Measurements from ENCODE around the gene UBE2I.

Gene UBE2I

GRCh38 chr16:1348926-1349325, 39.5 kb downstream of the UBE2I start:
- Histone ChIP-seq H3K9me3 (ENCODE audit: low read length) (no peaks in the 10 kb centered on the region), H3K36me3 (ENCODE audit: insufficient read depth, low read length) (peaks cover 19% of the 10 kb centered on the region), H2AFZ (ENCODE audit: low read length) (no peak overlapping the region), H3K9ac (ENCODE audit: low read length) (no peak overlapping the region), H3K4me2 (ENCODE audit: low read length) (no peak overlapping the region), H3K4me3 (ENCODE audit: low read depth, low read length, poor library complexity, severe bottlenecking) (no peak overlapping the region), H3K79me2 (ENCODE audit: insufficient read depth, low read length) (0 out of 2 replicates have a peak, but pooled peaks cover 7% of the 10 kb centered on the region), H4K20me1 (ENCODE audit: insufficient read depth, low read length) (no peaks in the 10 kb centered on the region), H3K9me2 (ENCODE audit: low read depth, low read length) (no peaks in the 10 kb centered on the region), H3F3A (ENCODE audit: insufficient read depth, low read length) (no peaks in the 10 kb centered on the region), H3K27ac (ENCODE audit: low read depth, low read length, poor library complexity, severe bottlenecking) (no peak overlapping the region), H3K27me3 (ENCODE audit: insufficient read depth, low read length) (peaks cover 4% of the 10 kb centered on the region; the same call in 1 of the 2 replicates), H3K4me1 (ENCODE audit: insufficient read depth, low read length, severe bottlenecking) (peaks cover 32% of the 10 kb centered on the region)
- TF ChIP-seq EZH2 (IDR thresholded peaks at IDR 0.05; ENCODE audit: borderline replicate concordance, low read length) (no peak), CTCF (IDR thresholded peaks at IDR 0.05; ENCODE audit: low read length) (no peak)

DNA sequence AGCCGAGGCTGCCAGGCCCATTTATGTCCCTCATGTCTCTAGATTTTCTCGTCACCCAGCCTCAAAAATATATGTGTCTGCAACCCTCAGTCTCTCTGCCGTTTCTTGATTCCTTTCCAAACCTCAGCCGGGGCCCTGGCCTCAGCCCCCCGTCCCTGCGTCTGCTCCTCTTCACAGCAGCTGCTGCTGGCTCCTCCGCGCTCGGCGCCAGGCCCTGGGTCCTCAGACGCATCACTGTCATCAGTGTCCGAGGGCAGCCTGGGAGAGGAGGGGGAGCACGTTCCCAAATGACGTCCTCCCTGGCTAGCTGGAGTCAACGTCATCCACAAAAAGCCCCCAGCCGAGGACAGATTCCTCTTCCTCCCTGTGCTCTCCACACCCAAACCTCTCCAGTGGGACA, 39.9 kb downstream of the UBE2I start:
- H4K20me1 ChIP-seq (ENCODE audit: insufficient read depth, low read length) = no peaks in the 10 kb centered on the region
- H3K4me2 ChIP-seq (ENCODE audit: low read length) = no peak overlapping the region
- TF ChIP-seq EZH2 (IDR thresholded peaks at IDR 0.05; ENCODE audit: borderline replicate concordance, low read length) = no peak
- TF ChIP-seq CTCF (IDR thresholded peaks at IDR 0.05; ENCODE audit: low read length) = no peak
- no peaks in the 10 kb centered on the region for H3K9me3 ChIP-seq (ENCODE audit: low read length)
- peaks cover 31% of the 10 kb centered on the region for H3K4me1 ChIP-seq (ENCODE audit: insufficient read depth, low read length, severe bottlenecking)
- no peak overlapping the region for H2AFZ ChIP-seq (ENCODE audit: low read length)
- H3K36me3 ChIP-seq (ENCODE audit: insufficient read depth, low read length) = peaks cover 19% of the 10 kb centered on the region
- H3K79me2 ChIP-seq (ENCODE audit: insufficient read depth, low read length) = 0 out of 2 replicates have a peak, but pooled peaks cover 7% of the 10 kb centered on the region
- no peak overlapping the region for H3K27ac ChIP-seq (ENCODE audit: low read depth, low read length, poor library complexity, severe bottlenecking)
- H3K9me2 ChIP-seq (ENCODE audit: low read depth, low read length) = no peaks in the 10 kb centered on the region
- H3F3A ChIP-seq (ENCODE audit: insufficient read depth, low read length) = no peaks in the 10 kb centered on the region
- H3K4me3 ChIP-seq (ENCODE audit: low read depth, low read length, poor library complexity, severe bottlenecking) = no peak overlapping the region
- no peak overlapping the region for H3K9ac ChIP-seq (ENCODE audit: low read length)
- H3K27me3 ChIP-seq (ENCODE audit: insufficient read depth, low read length) = peaks cover 4% of the 10 kb centered on the region; the same call in 1 of the 2 replicates

DNA sequence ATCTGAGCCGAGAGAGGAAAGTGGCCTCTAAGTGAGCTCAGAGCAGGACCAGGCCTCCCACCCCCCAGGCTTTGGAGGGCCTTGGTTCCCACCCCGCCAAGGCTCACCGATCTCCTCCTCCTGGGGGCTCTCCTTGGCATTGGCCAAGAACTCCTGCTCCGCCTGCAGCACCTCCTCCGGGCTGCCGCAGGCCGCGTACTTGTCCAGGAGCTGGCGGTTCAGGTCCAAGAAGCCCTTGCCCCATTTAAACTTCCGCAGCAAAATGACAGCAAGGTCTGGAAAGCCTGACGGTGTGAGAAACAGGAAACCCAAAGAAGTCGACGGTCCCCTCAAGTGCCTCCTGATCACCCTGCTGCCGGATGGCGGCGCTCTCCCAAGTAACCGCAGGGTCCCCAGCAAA, 40.5 kb downstream of the UBE2I start:
- Histone ChIP-seq H3F3A (ENCODE audit: insufficient read depth, low read length) (no peaks in the 10 kb centered on the region), H3K27ac (ENCODE audit: low read depth, low read length, poor library complexity, severe bottlenecking) (no peak overlapping the region), H4K20me1 (ENCODE audit: insufficient read depth, low read length) (no peaks in the 10 kb centered on the region), H2AFZ (ENCODE audit: low read length) (no peak overlapping the region), H3K4me1 (ENCODE audit: insufficient read depth, low read length, severe bottlenecking) (peaks cover 31% of the 10 kb centered on the region), H3K4me3 (ENCODE audit: low read depth, low read length, poor library complexity, severe bottlenecking) (no peak overlapping the region), H3K79me2 (ENCODE audit: insufficient read depth, low read length) (0 out of 2 replicates have a peak, but pooled peaks cover 7% of the 10 kb centered on the region), H3K4me2 (ENCODE audit: low read length) (peak overlapping the region; percentile 90; the same call in 1 of the 2 replicates), H3K36me3 (ENCODE audit: insufficient read depth, low read length) (peaks cover 19% of the 10 kb centered on the region), H3K9me2 (ENCODE audit: low read depth, low read length) (no peaks in the 10 kb centered on the region), H3K9ac (ENCODE audit: low read length) (no peak overlapping the region), H3K9me3 (ENCODE audit: low read length) (no peaks in the 10 kb centered on the region), H3K27me3 (ENCODE audit: insufficient read depth, low read length) (peaks cover 2% of the 10 kb centered on the region; the same call in 1 of the 2 replicates)
- no peak for TF ChIP-seq EZH2 (IDR thresholded peaks at IDR 0.05; ENCODE audit: borderline replicate concordance, low read length)
- peak; percentile 28; the same call in 1 of the 2 replicates for TF ChIP-seq CTCF (IDR thresholded peaks at IDR 0.05; ENCODE audit: low read length)

All from OCI-LY1 (cell line).